ENCODE measurements around the gene COQ4. TPM values are rescaled to one million over a fixed set of nuclear protein-coding genes. Genes with fewer than 3 reads are reported as not detected.

The COQ4 gene
- total RNA-seq, 2 experiments from 2014 or later: 31.9 to 33.5 TPM

DNA sequence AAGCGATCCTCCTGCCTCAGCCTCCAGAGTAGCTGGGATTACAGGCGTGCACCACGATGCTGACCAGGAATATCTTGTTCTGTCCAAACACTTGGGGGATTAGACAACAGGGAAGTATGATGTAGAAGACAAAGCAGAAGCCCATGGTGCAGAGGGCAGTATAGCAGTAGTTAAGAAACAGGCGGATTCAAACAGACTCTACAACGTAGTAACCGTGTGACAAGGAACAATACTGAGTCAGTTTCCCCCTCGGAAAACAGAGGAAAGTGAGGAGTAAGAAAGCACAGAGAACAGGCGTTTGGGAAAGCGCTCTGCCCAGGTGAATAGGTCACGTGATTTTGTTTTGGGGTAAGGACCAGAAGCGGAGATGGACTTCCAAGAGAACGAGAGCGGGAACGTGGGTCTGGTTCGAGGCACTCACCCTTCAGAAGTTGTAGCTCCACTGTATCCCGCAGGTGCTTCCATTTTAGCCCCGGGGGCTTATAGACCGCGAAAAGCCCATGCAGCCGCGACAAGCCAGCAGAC, 698 bp upstream of the COQ4 start:
- TF ChIP-seq, protein P1, sequence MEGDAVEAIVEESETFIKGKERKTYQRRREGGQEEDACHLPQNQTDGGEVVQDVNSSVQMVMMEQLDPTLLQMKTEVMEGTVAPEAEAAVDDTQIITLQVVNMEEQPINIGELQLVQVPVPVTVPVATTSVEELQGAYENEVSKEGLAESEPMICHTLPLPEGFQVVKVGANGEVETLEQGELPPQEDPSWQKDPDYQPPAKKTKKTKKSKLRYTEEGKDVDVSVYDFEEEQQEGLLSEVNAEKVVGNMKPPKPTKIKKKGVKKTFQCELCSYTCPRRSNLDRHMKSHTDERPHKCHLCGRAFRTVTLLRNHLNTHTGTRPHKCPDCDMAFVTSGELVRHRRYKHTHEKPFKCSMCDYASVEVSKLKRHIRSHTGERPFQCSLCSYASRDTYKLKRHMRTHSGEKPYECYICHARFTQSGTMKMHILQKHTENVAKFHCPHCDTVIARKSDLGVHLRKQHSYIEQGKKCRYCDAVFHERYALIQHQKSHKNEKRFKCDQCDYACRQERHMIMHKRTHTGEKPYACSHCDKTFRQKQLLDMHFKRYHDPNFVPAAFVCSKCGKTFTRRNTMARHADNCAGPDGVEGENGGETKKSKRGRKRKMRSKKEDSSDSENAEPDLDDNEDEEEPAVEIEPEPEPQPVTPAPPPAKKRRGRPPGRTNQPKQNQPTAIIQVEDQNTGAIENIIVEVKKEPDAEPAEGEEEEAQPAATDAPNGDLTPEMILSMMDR (IDR thresholded peaks at IDR 0.05): no peak
- intact Hi-C loops (cut with micrococcal nuclease): no loop called here
- H3K4me1 Mint-ChIP-seq (ENCODE audit: low read depth): peaks cover 24% of the 10 kb centered on the region
- H3K27ac Mint-ChIP-seq: peak overlapping the region; percentile 97
- no peaks in the 10 kb centered on the region for H3K9me3 Mint-ChIP-seq
- H3K4me3 Mint-ChIP-seq: peak overlapping the region; percentile 99
- ATAC-seq (peak; percentile 3), DNase-seq (no peak)
- no peaks in the 10 kb centered on the region for H3K27me3 Mint-ChIP-seq
- peaks cover 12% of the 10 kb centered on the region for H3K36me3 Mint-ChIP-seq (ENCODE audit: low read depth)
- POLR2A ChIA-PET: interaction anchor here (0.6 to 2.0 kb wide), 11 partner anchors 12 to 231 kb away, joined by 3 to 7 read pairs (median 4); partner anchors contain the start of genes SPTAN1 and URM1
- CTCF ChIA-PET: interaction anchor here (3.4 kb wide), 1 partner anchor 26 kb away, joined by 10 read pairs; no protein-coding TSS in a partner anchor

DNA sequence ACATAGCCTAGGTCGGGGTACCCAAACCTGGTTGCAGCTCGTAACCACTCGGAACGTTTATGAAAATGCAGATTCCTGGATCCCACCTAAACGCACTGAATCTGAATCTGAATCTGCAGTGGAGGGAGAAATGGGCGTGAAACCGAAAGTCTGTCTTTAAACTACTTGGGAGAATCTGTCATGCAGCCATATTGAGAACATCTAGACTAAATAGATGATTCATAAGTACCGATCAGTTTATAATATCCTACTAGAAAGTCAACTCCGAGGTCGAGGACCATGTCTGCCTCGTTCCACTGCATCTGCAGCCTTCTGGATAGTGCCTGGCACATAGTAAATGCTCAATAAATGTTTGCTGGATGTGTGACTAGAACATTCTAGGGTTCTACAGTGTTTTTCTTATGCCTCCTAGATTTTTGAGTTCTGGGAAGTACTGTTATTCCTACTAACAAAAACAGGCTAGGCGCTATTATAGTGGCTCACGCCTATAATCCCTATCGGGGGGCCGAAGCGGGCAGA, 632 bp downstream of the COQ4 start:
- POLR2A ChIA-PET: interaction anchor here (1.1 to 2.0 kb wide), 4 partner anchors 9 to 48 kb away, joined by 3 to 7 read pairs (median 5); partner anchors contain the start of gene URM1
- H3K4me1 Mint-ChIP-seq (ENCODE audit: low read depth): peaks cover 24% of the 10 kb centered on the region
- H3K4me3 Mint-ChIP-seq: peak overlapping the region; percentile 99
- intact Hi-C loops (cut with micrococcal nuclease): no loop called here
- CTCF ChIA-PET: interaction anchor here (0.7 to 1.3 kb wide), 2 partner anchors 18 to 68 kb away, joined by 3 to 4 read pairs; no protein-coding TSS in a partner anchor
- no peaks in the 10 kb centered on the region for H3K9me3 Mint-ChIP-seq
- peak; percentile 21 for ATAC-seq
- H3K27me3 Mint-ChIP-seq: no peaks in the 10 kb centered on the region
- peak overlapping the region; percentile 97 for H3K27ac Mint-ChIP-seq
- TF ChIP-seq, protein P1 (IDR thresholded peaks at IDR 0.05): no peak
- peaks cover 9% of the 10 kb centered on the region for H3K36me3 Mint-ChIP-seq (ENCODE audit: low read depth)
- no peak for DNase-seq

DNA sequence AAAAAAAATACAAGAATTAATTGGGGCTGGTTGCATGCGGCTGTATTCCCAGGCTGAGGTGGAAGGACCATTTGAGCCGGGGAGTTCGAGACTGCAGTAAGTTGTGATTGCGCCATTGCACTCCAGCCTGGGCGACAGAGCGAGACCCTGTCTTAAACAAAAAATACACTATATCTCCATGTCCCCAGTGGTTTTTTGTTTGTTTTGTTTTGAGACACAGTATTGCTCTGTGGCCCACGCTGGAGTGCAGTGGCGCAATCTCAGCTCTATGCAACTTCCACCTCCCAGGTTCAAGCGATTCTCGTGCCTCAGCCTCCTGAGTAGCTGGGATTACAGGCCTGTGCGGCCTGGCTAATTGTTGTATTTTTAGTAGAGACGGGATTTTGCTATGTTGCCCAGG, 1.2 kb downstream of the COQ4 start:
- ATAC-seq: no peak
- Mint-ChIP-seq H3K27ac (peak overlapping the region; percentile 97), H3K4me1 (ENCODE audit: low read depth) (peaks cover 24% of the 10 kb centered on the region), H3K9me3 (no peaks in the 10 kb centered on the region), H3K4me3 (peak overlapping the region; percentile 99), H3K36me3 (ENCODE audit: low read depth) (peaks cover 9% of the 10 kb centered on the region), H3K27me3 (no peaks in the 10 kb centered on the region)
- intact Hi-C loops (cut with micrococcal nuclease): no loop called here
- TF ChIP-seq, protein P1 (IDR thresholded peaks at IDR 0.05): no peak
- DNase-seq: no peak
- POLR2A ChIA-PET: interaction anchor here (1.1 to 1.4 kb wide), 2 partner anchors 9 to 46 kb away, joined by 3 to 4 read pairs; no protein-coding TSS in a partner anchor
- CTCF ChIA-PET: interaction anchor here (1.0 to 1.3 kb wide), 2 partner anchors 28 to 69 kb away, joined by 3 to 4 read pairs; no protein-coding TSS in a partner anchor

DNA sequence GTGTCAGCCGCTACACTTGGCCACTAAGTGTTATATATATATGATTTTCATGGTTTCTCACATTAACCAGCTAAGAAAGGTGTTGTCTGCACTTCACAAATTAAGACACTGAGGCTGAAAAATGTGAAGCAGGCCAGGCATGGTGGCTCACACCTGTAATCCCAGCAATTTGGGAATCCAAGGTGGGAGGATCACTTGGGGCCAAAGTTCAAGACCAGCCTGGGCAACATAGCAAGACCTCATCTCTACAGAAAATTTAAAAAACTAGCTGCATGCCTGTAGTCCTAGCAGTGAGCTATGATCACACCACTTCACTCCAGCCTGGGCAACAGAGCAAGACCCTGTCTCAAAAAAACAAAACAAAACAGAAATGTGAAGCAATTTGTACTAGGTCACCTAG, 1.8 kb downstream of the COQ4 start:
- DNase-seq (no peak), ATAC-seq (no peak)
- TF ChIP-seq, protein P1 (IDR thresholded peaks at IDR 0.05): no peak
- Mint-ChIP-seq H3K4me3 (peak overlapping the region; percentile 99), H3K27ac (peak overlapping the region; percentile 34), H3K4me1 (ENCODE audit: low read depth) (peaks cover 24% of the 10 kb centered on the region), H3K36me3 (ENCODE audit: low read depth) (peaks cover 9% of the 10 kb centered on the region), H3K27me3 (no peaks in the 10 kb centered on the region), H3K9me3 (no peaks in the 10 kb centered on the region)
- CTCF ChIA-PET: interaction anchor here (1.0 to 1.3 kb wide), 2 partner anchors 29 to 69 kb away, joined by 3 to 4 read pairs; no protein-coding TSS in a partner anchor
- POLR2A ChIA-PET: interaction anchor here (0.8 kb wide), 1 partner anchor 17 kb away, joined by 3 read pairs; no protein-coding TSS in a partner anchor
- intact Hi-C loops (cut with micrococcal nuclease): no loop called here

DNA sequence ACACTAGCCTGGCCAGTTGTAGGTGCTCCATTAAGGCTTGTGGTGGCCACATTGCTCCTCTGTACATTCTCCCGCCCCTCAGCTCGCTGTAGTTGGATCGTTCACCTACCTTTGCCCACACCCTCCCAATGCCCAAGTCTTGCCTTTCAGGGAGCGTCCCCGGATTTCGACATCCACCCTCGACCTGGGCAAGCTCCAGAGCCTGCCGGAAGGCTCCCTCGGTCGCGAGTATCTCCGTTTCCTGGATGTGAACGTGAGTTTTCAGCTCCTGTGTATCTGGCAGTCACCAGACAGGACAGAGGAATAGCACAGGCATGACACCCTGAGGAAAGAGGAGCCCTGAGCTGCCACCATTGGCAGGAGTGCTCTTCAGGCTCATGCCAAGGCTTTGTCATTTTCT, 3.0 kb downstream of the COQ4 start:
- Mint-ChIP-seq H3K4me3 (no peak overlapping the region), H3K9me3 (no peaks in the 10 kb centered on the region), H3K4me1 (ENCODE audit: low read depth) (peaks cover 24% of the 10 kb centered on the region), H3K27me3 (no peaks in the 10 kb centered on the region), H3K36me3 (ENCODE audit: low read depth) (peaks cover 9% of the 10 kb centered on the region), H3K27ac (no peak overlapping the region)
- CTCF ChIA-PET: interaction anchor here (0.9 to 1.5 kb wide), 2 partner anchors 17 to 37 kb away, joined by 4 read pairs; no protein-coding TSS in a partner anchor
- intact Hi-C loops (cut with micrococcal nuclease): no loop called here
- TF ChIP-seq, protein P1 (IDR thresholded peaks at IDR 0.05): no peak
- ATAC-seq (no peak), DNase-seq (no peak)
- POLR2A ChIA-PET: interaction anchor here (0.6 to 1.0 kb wide), 2 partner anchors 11 to 73 kb away, joined by 3 to 7 read pairs; no protein-coding TSS in a partner anchor
